Loucy (cell line): ENCODE measurements around the gene CAMTA1.

Experiments
- H2AFZ ChIP-seq: fragments of 200-600 bp; sonication (generic); 2 replicates; pipeline ENCODE4 v1.6.0; 2016; ENCODE audit warnings: antibody characterized with exemption, mild to moderate bottlenecking, low read length, moderate library complexity
- H3F3A ChIP-seq: fragments of 200-600 bp; 2 replicates; pipeline ENCODE4 v1.6.0; 2016; ENCODE audit warnings: antibody characterized with exemption, low read depth, mild to moderate bottlenecking
- H3K27me3 ChIP-seq: fragments of 200-600 bp; sonication (generic); 2 replicates; pipeline ENCODE4 v1.6.1; 2014; ENCODE audit warnings: low read length, mild to moderate bottlenecking; ENCODE audit not compliant: insufficient read depth, poor library complexity, severe bottlenecking
- H3K36me3 ChIP-seq: fragments of 200-600 bp; sonication (generic); 2 replicates; pipeline ENCODE4 v1.6.1; 2016; ENCODE audit warnings: low read length; ENCODE audit not compliant: insufficient read depth
- H3K4me1 ChIP-seq: fragments of 200-600 bp; sonication (generic); 2 replicates; pipeline ENCODE4 v1.5.1; 2014; ENCODE audit warnings: low read length, mild to moderate bottlenecking; ENCODE audit not compliant: insufficient read depth, poor library complexity, severe bottlenecking
- H3K4me2 ChIP-seq: fragments of 200-600 bp; sonication (generic); 2 replicates; pipeline ENCODE4 v1.6.0; 2014; ENCODE audit warnings: antibody characterized with exemption, low read length, low read depth, mild to moderate bottlenecking; ENCODE audit not compliant: poor library complexity, severe bottlenecking
- H3K4me3 ChIP-seq: fragments of 200-600 bp; sonication (generic); 2 replicates; pipeline ENCODE4 v1.5.1; 2014; ENCODE audit warnings: low read length, mild to moderate bottlenecking, mixed read lengths; ENCODE audit not compliant: poor library complexity, severe bottlenecking
- H3K79me2 ChIP-seq: fragments of 200-600 bp; sonication (generic); 2 replicates; pipeline ENCODE4 v1.6.1; 2014; ENCODE audit warnings: low read length; ENCODE audit not compliant: insufficient read depth
- H3K9ac ChIP-seq: fragments of 200-600 bp; sonication (generic); 2 replicates; pipeline ENCODE4 v1.6.0; 2014; ENCODE audit warnings: mild to moderate bottlenecking, low read depth, low read length, moderate library complexity; ENCODE audit not compliant: poor library complexity, severe bottlenecking
- H3K9me2 ChIP-seq: fragments of 200-600 bp; sonication (generic); replicated peaks from 2 replicates; pipeline ENCODE4 v1.6.1; 2016; ENCODE audit warnings: low read depth, low read length, mixed read lengths
- H3K9me3 ChIP-seq: fragments of 200-600 bp; sonication (generic); 2 replicates; pipeline ENCODE4 v1.6.1; 2014; ENCODE audit warnings: mild to moderate bottlenecking, antibody characterized with exemption, low read length, low read depth; ENCODE audit not compliant: insufficient read depth
- H4K20me1 ChIP-seq: fragments of 200-600 bp; sonication (generic); 2 replicates; pipeline ENCODE4 v1.6.0; 2014; ENCODE audit warnings: antibody characterized with exemption, low read length, mild to moderate bottlenecking; ENCODE audit not compliant: insufficient read depth, poor library complexity, severe bottlenecking
- EZH2phosphoT487 ChIP-seq: fragments of 200-600 bp; IDR thresholded peaks from 2 replicates; pipeline ENCODE4 v1.6.1; 2018; ENCODE audit warnings: antibody characterized with exemption, mild to moderate bottlenecking, moderate library complexity, borderline replicate concordance
- TF ChIP-seq, protein P1 (sequence below): fragments of 200-600 bp; sonication (generic); conservative IDR thresholded peaks from 2 replicates; pipeline ENCODE4 v1.5.1; 2014; ENCODE audit warnings: mild to moderate bottlenecking, antibody characterized with exemption, low read length

CAMTA1 gene

DNA sequence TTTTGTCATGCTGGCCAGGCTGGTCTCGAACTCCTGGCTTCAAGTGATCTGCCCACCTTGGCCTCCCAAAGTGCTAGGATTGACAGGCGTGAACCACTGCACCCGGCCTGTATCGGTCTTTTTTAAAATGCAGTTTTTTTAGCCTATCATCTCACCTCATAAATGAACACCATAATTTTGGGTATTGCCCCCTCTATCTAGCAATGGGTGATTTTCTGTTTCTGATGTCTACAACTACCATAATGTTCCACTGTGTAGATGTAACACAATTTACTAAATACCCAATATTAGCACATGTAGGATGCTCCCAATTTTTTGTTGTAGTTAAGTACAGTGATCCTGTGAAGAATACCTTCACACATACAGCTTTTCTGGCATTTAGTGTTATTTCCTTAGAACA, 2.0 kb upstream of the CAMTA1 start:
- no peak overlapping the region for H2AFZ ChIP-seq
- H3K9ac ChIP-seq = peak overlapping the region; percentile 91
- H3K36me3 ChIP-seq = no peaks in the 10 kb centered on the region
- peaks cover 23% of the 10 kb centered on the region for H4K20me1 ChIP-seq
- peak overlapping the region; percentile 85 for H3K4me3 ChIP-seq
- no peak for TF ChIP-seq EZH2phosphoT487
- TF ChIP-seq, protein P1, sequence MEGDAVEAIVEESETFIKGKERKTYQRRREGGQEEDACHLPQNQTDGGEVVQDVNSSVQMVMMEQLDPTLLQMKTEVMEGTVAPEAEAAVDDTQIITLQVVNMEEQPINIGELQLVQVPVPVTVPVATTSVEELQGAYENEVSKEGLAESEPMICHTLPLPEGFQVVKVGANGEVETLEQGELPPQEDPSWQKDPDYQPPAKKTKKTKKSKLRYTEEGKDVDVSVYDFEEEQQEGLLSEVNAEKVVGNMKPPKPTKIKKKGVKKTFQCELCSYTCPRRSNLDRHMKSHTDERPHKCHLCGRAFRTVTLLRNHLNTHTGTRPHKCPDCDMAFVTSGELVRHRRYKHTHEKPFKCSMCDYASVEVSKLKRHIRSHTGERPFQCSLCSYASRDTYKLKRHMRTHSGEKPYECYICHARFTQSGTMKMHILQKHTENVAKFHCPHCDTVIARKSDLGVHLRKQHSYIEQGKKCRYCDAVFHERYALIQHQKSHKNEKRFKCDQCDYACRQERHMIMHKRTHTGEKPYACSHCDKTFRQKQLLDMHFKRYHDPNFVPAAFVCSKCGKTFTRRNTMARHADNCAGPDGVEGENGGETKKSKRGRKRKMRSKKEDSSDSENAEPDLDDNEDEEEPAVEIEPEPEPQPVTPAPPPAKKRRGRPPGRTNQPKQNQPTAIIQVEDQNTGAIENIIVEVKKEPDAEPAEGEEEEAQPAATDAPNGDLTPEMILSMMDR = no peak
- peak overlapping the region; percentile 89 for H3K4me2 ChIP-seq
- no peaks in the 10 kb centered on the region for H3F3A ChIP-seq
- no peaks in the 10 kb centered on the region for H3K27me3 ChIP-seq
- no peaks in the 10 kb centered on the region for H3K9me3 ChIP-seq
- peaks cover 36% of the 10 kb centered on the region for H3K79me2 ChIP-seq
- H3K9me2 ChIP-seq = no peaks in the 10 kb centered on the region
- H3K4me1 ChIP-seq = peaks cover 26% of the 10 kb centered on the region

DNA sequence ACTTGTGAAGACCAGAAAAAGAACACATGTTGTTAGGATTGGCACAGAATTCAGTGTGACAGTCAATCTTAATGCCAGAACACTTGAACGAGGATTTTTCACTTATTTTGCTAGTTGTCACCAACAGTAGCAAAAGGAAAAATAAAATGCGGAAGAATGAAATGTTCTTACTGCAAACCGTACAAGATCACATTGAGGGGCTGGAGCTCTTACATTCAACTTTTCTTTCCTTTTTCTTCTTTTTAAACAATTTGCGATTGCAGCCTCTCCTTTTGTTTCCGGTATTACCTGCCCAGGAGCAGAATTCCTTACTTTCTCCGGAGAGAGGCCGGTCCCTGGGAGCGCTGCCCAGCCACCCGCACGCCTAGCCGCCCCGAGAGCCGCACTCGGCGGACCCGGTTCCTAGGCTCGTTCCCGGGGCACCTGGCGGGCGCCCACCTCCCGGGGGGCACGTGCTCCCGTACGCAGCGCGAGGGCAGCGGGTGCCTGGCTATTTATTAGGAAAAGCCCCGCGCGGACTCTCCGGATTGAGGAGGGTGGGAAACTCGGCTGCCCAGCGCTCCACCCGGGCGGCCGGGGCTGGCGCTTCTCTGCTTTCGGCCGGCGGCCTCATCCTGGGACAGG, 1.2 kb upstream of the CAMTA1 start:
- peaks cover 44% of the 10 kb centered on the region for H3K79me2 ChIP-seq
- H4K20me1 ChIP-seq = peaks cover 31% of the 10 kb centered on the region
- peak overlapping the region; percentile 86 for H2AFZ ChIP-seq
- no peaks in the 10 kb centered on the region for H3F3A ChIP-seq
- TF ChIP-seq, protein P1 = no peak
- TF ChIP-seq EZH2phosphoT487 = no peak
- peak overlapping the region; percentile 91 for H3K9ac ChIP-seq
- no peaks in the 10 kb centered on the region for H3K9me2 ChIP-seq
- no peaks in the 10 kb centered on the region for H3K27me3 ChIP-seq
- no peaks in the 10 kb centered on the region for H3K36me3 ChIP-seq
- H3K4me1 ChIP-seq = peaks cover 34% of the 10 kb centered on the region
- peak overlapping the region; percentile 85 for H3K4me3 ChIP-seq
- H3K4me2 ChIP-seq = peak overlapping the region; percentile 89
- H3K9me3 ChIP-seq = no peaks in the 10 kb centered on the region

DNA sequence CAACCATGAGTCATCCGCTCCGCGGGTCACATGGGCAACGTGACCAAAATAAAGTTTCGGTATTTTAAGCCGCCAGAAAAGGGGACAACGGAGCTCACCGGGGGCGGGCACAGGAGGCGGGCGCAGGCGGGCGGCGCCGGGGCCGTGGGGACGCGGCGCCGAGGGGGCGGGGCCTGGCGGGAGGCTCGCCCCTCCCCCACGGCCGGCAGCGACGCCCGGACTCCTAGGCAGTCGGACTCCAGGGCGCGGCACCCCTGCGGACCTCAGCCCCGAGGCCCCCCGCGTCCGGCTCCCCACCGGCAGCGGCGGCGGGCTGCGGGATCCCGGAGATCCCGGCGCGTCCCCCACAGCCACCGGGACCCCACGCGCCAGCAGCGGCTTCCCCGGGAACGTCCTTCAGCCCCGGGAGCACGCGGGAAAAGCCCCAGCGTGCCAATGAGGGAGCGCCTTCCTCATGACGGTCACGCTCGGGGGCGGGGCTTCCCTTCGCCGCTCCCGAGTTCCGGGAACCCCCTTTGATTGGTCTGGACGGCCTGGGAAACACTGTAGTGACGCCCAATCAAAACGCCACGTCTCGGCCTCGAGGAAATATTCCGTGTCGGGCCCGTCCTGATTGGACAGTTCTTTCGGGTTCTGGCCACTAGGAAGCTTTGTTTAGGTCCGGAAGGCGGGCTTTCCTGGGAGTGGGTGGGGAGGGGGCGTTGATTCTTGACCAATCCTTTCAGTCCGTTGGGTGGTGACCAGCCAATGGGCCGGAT, 515 bp upstream of the CAMTA1 start:
- Histone ChIP-seq H3K79me2 (peaks cover 51% of the 10 kb centered on the region), H3K9me2 (no peaks in the 10 kb centered on the region), H3K4me2 (peak overlapping the region; percentile 89), H4K20me1 (peaks cover 38% of the 10 kb centered on the region), H2AFZ (peak overlapping the region; percentile 88), H3K27me3 (no peaks in the 10 kb centered on the region), H3K36me3 (no peaks in the 10 kb centered on the region), H3K9me3 (no peaks in the 10 kb centered on the region), H3K4me3 (peak overlapping the region; percentile 85), H3K4me1 (peaks cover 40% of the 10 kb centered on the region), H3F3A (no peaks in the 10 kb centered on the region), H3K9ac (peak overlapping the region; percentile 91)
- TF ChIP-seq, protein P1 = no peak
- no peak for TF ChIP-seq EZH2phosphoT487
